GM21390 (cell line): Measurements from ENCODE around the gene SEC14L1.
"Not testable (repeated sequence)": the region's sequence is repeated elsewhere in the genome, so short reads cannot be mapped to it uniquely, and the experiment has no call there.

ENCODE experiments used
- ATAC-seq: cut with Tn5 transposase; IDR thresholded peaks from one replicate; pipeline ENCODE4 v1.9.1; 2021; ENCODE audit not compliant: unreplicated experiment

SEC14L1 gene

GRCh38 chr17:77254951-77255825 lies 114.4 kb downstream of the SEC14L1 start:
- no peak for ATAC-seq

- not testable (repeated sequence) for ATAC-seq
These were observed 115.2 kb downstream of the SEC14L1 start for GRCh38 chr17:77255970-77256369.

DNA sequence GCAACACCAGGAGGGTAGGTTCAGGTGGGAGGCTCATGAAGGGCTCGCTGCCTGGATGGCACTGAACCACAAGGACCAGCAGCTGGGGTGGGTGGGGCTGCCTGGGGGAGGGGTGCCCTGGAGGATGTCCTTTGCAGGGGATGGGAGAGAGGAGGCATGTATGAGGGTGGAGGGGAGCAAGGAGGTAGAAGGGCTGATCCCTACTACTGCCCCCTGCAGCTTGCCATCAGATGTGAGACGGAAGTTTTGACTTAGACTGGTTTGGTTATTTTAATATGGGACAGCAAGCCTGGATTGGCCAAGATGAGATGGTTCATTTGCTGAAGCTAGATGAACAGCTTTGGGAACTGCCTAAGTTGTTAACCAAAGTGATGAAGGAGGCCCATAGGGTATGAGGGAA lies 115.9 kb downstream of the SEC14L1 start:
- no peak for ATAC-seq

- ATAC-seq = no peak
These were observed 116.4 kb downstream of the SEC14L1 start for GRCh38 chr17:77257169-77257568.

DNA sequence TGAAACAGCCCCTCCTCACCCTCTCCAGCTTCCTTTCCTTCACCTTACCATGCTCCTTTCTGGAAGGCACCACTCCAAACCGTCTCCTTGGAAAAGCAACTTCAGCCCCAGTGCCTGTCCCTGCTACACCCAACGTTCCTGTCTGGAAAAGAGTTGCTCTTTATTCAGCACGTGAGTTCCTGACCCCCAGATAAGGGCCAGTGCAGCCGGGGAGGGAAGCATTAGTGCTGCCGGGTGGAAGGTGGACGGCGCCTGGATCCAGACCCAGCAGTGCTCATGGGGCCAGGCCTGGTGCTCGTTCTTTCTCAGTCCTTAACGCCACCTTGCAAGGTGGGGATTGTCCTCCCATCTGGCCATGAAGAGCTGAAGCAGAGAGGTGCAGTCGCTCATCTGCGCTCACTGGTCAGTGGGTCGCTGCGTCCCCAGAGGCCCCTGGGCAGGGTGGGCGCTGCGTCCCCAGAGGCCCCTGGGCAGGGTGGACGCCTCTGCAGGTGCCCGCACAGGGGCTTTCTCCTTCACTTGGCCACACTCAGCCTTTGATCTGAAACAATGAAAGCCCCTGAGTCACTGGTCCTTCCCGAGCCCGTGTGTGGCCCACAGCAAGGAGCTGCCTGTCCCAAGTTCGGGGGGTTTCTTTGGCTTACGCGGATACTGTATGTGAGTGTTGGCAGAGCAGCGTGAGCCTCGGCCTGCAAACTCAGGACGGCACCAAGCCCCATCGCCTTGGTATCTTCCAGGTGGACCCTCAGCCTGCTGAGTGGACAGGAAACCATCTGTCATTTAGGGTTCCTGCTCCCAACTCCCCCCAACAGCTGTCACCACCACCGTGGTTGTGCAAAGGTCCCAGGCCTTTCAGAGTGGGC lies 117.1 kb downstream of the SEC14L1 start:
- no peak for ATAC-seq

DNA sequence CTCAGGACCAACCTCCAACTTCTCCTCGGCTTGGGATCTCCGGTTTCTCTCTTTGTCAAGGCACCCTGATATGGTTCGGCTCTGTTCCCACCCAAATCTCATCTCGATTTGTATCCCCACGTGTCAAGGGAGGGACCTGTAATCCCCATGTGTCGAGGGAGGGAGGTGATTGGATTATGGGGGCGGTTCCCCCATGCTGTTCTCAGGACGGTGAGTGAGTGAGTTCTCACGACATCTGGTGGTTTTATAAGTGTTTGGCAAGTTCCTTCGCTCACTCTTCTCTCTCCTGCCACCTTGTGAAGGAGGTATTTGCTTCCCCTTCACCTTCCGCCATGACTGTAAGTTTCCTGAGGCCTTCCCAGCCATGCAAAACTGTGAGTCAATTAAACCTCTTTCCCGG lies 117.9 kb downstream of the SEC14L1 start:
- no peak for ATAC-seq

DNA sequence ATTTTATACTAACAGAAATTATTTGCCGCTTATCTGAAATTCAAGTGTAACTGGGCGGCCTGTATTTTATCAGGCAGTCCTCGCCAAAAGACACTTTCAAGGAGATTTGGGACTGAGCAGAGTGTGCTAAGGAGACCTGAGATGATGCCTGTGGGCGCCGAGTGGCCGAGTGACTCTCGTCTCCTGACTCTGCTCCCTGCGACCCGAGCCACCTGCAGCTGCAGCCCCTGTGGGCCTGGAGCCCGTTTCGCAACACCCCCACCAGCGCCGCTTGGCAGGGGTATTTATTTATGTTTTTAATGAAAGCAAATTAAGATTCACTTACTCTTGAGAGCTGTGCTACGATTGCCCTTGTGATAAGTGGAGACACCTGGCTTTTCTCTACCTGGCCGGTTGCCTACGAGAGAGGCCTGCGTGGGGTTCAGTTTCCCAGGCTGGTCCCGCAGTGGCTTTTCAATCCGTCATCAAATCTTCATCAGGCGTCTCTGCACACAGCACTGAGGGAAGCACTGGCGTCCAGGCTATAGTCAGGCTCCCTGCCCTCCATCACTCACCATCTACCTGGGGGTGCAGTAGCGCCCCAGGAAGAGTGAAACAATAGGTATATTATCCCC lies 124.0 kb downstream of the SEC14L1 start:
- no peak for ATAC-seq

DNA sequence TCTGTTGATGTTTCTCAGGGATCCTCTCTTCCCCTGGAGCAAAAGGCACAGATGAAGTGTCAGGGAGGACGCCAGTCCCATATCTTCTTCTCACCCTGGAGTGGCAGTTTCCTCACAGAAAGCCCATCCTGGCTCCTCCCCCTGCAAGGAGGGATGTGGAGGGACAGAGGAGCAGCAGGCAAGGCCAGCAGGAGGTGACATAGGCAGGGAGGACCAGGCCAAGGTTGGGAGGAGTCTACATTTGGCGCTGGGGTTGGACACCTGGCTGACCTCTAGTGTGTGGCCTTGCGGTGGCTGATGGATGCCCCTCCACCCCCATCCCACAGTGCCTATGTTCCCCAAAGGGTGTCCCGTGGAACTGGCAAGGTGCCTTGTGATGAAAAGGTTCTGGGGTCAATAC lies 125.4 kb downstream of the SEC14L1 start:
- ATAC-seq = no peak
